ENCODE measurements around the gene ZNF783. TPM values are rescaled to one million over a fixed set of nuclear protein-coding genes. Genes with fewer than 3 reads are reported as not detected.

The ZNF783 gene
- total RNA-seq, 2 donors from 2014 or later, result 5.5 to 8.9 TPM

DNA sequence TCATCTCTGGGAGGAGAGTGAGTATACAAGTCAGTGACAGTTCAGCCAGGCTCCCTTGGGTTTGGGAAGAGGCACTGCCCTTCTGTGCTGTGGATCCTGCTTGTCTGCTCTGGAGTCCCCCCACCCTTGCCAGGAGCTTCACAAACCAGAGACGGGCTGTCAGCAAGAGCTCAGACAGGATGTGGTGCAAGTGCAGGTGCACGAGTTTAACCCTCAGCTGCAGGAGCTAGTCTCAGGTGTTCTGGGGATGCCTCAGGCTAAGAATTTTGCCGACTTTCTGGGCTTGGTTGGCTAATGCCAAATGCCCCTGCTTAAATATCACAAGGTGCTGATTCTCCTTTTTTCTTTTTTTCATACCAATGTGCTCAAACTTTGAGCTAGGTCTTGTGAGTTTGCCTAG is 22.3 kb downstream of the ZNF783 start:
- Histone ChIP-seq H3K9me3 (no peaks in the 10 kb centered on the region), H3K9ac (ENCODE audit: low read depth in 2 of 2, low read length in 2 of 2) (no peak overlapping the region), H3K4me1 (no peaks in the 10 kb centered on the region), H3K36me3 (no peaks in the 10 kb centered on the region), H3K27ac (no peak overlapping the region), H3K27me3 (no peaks in the 10 kb centered on the region), H3K4me3 (no peak overlapping the region)
- intact Hi-C loops (cut with DNase I), result no loop called here
- no peak for DNase-seq
- TF ChIP-seq CTCF (IDR thresholded peaks at IDR 0.05), result no peak

- H3K27ac ChIP-seq, result no peak overlapping the region
- no peaks in the 10 kb centered on the region for H3K36me3 ChIP-seq
- H3K4me3 ChIP-seq, result peak overlapping the region; percentile 52
- H3K9me3 ChIP-seq, result no peaks in the 10 kb centered on the region
- no peak for TF ChIP-seq CTCF (IDR thresholded peaks at IDR 0.05)
- no peaks in the 10 kb centered on the region for H3K27me3 ChIP-seq
- peak overlapping the region; percentile 56 to 62 for H3K9ac ChIP-seq (ENCODE audit: low read depth in 2 of 2, low read length in 2 of 2)
- H3K4me1 ChIP-seq, result no peaks in the 10 kb centered on the region
- peak; percentile 99 for DNase-seq
- intact Hi-C loops (cut with DNase I), result no loop called here
These were observed 23.0 kb downstream of the ZNF783 start for GRCh38 chr7:149284850-149285585.

- Histone ChIP-seq H3K36me3 (no peaks in the 10 kb centered on the region), H3K27me3 (no peaks in the 10 kb centered on the region), H3K9me3 (no peaks in the 10 kb centered on the region), H3K27ac (no peak overlapping the region), H3K4me3 (peak overlapping the region; percentile 52), H3K9ac (ENCODE audit: low read depth in 2 of 2, low read length in 2 of 2) (peak overlapping the region; percentile 56 to 62), H3K4me1 (no peaks in the 10 kb centered on the region)
- DNase-seq, result peak; percentile 35
- intact Hi-C loops (cut with DNase I), result no loop called here
- TF ChIP-seq CTCF (IDR thresholded peaks at IDR 0.05), result no peak
These were observed 23.6 kb downstream of the ZNF783 start for GRCh38 chr7:149285603-149286002.

DNA sequence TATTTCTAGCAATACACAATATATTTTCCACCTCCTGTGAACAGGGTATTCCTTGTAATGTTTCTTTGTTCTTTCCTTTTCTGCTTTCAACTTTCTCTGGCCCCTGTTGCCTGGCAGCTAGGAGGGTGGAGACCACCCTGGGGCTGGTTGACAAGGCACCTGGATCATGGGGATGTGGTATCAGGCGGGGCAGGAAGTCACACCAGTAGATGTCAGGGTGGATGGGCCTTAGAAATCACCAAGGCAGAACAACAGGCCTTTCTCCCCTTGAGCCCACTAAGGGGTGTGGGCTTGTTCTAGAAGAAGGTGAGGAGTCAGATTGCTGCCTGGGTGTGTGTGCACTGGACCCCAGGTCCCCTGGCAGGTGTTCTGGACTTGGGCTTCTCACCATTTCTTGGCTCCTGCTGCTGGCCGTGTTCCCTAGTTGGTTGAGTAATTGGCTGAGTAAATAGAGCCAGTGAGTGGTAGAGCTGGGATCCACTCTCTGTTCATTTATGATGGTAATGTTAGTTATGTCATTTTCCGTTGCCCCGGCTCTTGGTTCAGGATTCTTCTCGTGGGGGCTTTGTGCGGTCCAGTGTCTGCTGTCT is 24.9 kb downstream of the ZNF783 start:
- TF ChIP-seq CTCF (IDR thresholded peaks at IDR 0.05), result no peak
- H3K36me3 ChIP-seq, result no peaks in the 10 kb centered on the region
- no peaks in the 10 kb centered on the region for H3K27me3 ChIP-seq
- no peaks in the 10 kb centered on the region for H3K4me1 ChIP-seq
- intact Hi-C loops (cut with DNase I), result no loop called here
- H3K9ac ChIP-seq (ENCODE audit: low read depth in 2 of 2, low read length in 2 of 2), result no peak overlapping the region
- DNase-seq, result no peak
- no peak overlapping the region for H3K27ac ChIP-seq
- H3K4me3 ChIP-seq, result no peak overlapping the region
- no peaks in the 10 kb centered on the region for H3K9me3 ChIP-seq

DNA sequence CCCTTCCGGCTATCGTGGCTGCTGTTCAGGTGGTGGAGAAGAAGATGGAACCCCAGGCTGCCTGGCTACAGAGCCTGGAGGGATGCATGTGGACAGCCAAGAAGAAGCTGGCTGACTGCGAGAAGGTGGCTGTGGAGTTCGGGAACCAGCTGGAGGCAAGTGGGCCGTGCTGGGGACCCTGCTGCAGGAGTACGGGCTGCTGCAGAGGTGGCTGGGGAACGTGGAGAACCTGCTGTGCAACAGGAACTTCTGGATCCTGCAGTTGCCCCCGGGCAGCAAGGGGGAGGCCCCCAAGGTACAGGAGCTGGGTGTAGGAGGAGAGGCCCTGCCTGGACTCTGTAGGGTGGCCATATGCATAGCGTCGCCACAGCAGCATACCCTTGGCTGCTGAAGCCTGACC is 25.6 kb downstream of the ZNF783 start:
- intact Hi-C loops (cut with DNase I), result no loop called here
- Histone ChIP-seq H3K4me3 (no peak overlapping the region), H3K4me1 (no peaks in the 10 kb centered on the region), H3K27me3 (no peaks in the 10 kb centered on the region), H3K9ac (ENCODE audit: low read depth in 2 of 2, low read length in 2 of 2) (no peak overlapping the region), H3K27ac (no peak overlapping the region), H3K9me3 (no peaks in the 10 kb centered on the region), H3K36me3 (no peaks in the 10 kb centered on the region)
- no peak for TF ChIP-seq CTCF (IDR thresholded peaks at IDR 0.05)
- DNase-seq, result no peak

Measured in colonic mucosa (tissue), 4 donors.